Lower leg skin (tissue), 3 donors: Measurements from ENCODE around the gene PDZRN3.

Experiments
- CTCF ChIP-seq, 3 donors: fragments of 450-650 bp; IDR thresholded peaks; one replicate each; pipeline ENCODE4 v1.5.1; 2016; ENCODE audit warnings: antibody characterized with exemption in 3 of 3, mild to moderate bottlenecking in 3 of 3, moderate library complexity in 2 of 3
- POLR2A ChIP-seq, 2 donors: fragments of 450-650 bp; IDR thresholded peaks; one replicate each; pipeline ENCODE4 v1.6.1; 2016 to 2017; ENCODE audit warnings: antibody characterized with exemption in 2 of 2, mild to moderate bottlenecking in 1 of 2, moderate library complexity in 1 of 2

- TF ChIP-seq CTCF (IDR thresholded peaks at IDR 0.05) (no peak), POLR2A (IDR thresholded peaks at IDR 0.05) (no peak)
These were observed 86.3 kb downstream of the PDZRN3 start for GRCh38 chr3:73538486-73538885.
